Lung (tissue), 12 donors: Measurements from ENCODE around the gene ARAP1. TPM values are rescaled to one million over a fixed set of nuclear protein-coding genes. Genes with fewer than 3 reads are reported as not detected.

Experiments
- ATAC-seq: fragments of 200-7000 bp; cut with Tn5 transposase; one replicate; pipeline ENCODE4 v1.9.1; 2020; ENCODE audit warnings: moderate number of reproducible peaks; ENCODE audit not compliant: insufficient read depth, low FRiP score
- DNase-seq, 3 donors: peaks; one replicate each; pipeline ENCODE4 v3.0.0-alpha.2; 2013 to 2017
- H3K27ac ChIP-seq, 2 donors: one replicate each; pipeline ENCODE4 v1.5.1; 2013; ENCODE audit warnings: mild to moderate bottlenecking in 2 of 2, moderate library complexity in 2 of 2, control low read depth in 1 of 2, inconsistent platforms in 1 of 2, low read depth in 1 of 2, low read length in 1 of 2
- H3K27me3 ChIP-seq, 3 donors: one replicate each; pipeline ENCODE4 v1.5.1; 2013; ENCODE audit warnings: low read length in 2 of 3; ENCODE audit not compliant: control insufficient read depth in 3 of 3, insufficient read depth in 3 of 3
- H3K36me3 ChIP-seq, 4 donors: one replicate each; pipeline ENCODE4 v1.5.1; 2013; ENCODE audit warnings: low read length in 4 of 4, mild to moderate bottlenecking in 1 of 4, moderate library complexity in 1 of 4; ENCODE audit not compliant: control insufficient read depth in 4 of 4, insufficient read depth in 4 of 4
- H3K4me1 ChIP-seq, 5 donors: one replicate each; pipeline ENCODE4 v1.5.1; 2013; ENCODE audit warnings: low read length in 5 of 5, mild to moderate bottlenecking in 2 of 5, moderate library complexity in 1 of 5; ENCODE audit not compliant: control insufficient read depth in 5 of 5, insufficient read depth in 5 of 5
- H3K4me3 ChIP-seq: one replicate; pipeline ENCODE4 v1.5.1; 2013; ENCODE audit warnings: mild to moderate bottlenecking, control low read depth, moderate library complexity
- H3K9ac ChIP-seq, 2 donors: one replicate each; pipeline ENCODE4 v1.5.1; 2013; ENCODE audit warnings: low read length in 2 of 2, control low read depth in 1 of 2; ENCODE audit not compliant: insufficient read depth in 1 of 2
- H3K9me3 ChIP-seq, 4 donors: one replicate each; pipeline ENCODE4 v1.5.1; 2013; ENCODE audit warnings: low read length in 3 of 4, mild to moderate bottlenecking in 1 of 4, moderate library complexity in 1 of 4; ENCODE audit not compliant: control insufficient read depth in 4 of 4, insufficient read depth in 3 of 4
- CTCF ChIP-seq: IDR thresholded peaks from 2 replicates; pipeline ENCODE4 v1.5.1; 2012; ENCODE audit warnings: mild to moderate bottlenecking; ENCODE audit errors: control extremely low read depth, extremely low read depth
- WGBS, 2 donors: extraction: QIAGEN DNeasy Blood & Tissue Kit; methylation state at CpG; one replicate each; pipeline ENCODE4 v1.1.7; 2013; 5-methylcytosine and 5-hydroxymethylcytosine counted together
- polyA plus RNA-seq, 2 donors: library from polyadenylated mRNA; stranded (reverse); fragments of 200-250 nt; gene quantifications; one replicate each; pipeline ENCODE4 v1.2.1, GENCODE V29; 2013
- total RNA-seq, 2 donors: library from RNA; depleted of rRNA in 1 of 2; stranded (reverse); fragments of >200 nt in 1 of 2; gene quantifications; one replicate each; pipeline ENCODE4 v1.2.1, GENCODE V29; 2014 to 2021
- donor health status: control.
- donor health status: control.
- donor health status: Bipolar disorder and iron deficiency.
- donor health status: healthy.
- donor health status: DM: yes; HTN: yes; CAD: no.

ARAP1 gene
- total and polyA plus RNA-seq, 4 donors = 134 to 218 (median 173) TPM

DNA sequence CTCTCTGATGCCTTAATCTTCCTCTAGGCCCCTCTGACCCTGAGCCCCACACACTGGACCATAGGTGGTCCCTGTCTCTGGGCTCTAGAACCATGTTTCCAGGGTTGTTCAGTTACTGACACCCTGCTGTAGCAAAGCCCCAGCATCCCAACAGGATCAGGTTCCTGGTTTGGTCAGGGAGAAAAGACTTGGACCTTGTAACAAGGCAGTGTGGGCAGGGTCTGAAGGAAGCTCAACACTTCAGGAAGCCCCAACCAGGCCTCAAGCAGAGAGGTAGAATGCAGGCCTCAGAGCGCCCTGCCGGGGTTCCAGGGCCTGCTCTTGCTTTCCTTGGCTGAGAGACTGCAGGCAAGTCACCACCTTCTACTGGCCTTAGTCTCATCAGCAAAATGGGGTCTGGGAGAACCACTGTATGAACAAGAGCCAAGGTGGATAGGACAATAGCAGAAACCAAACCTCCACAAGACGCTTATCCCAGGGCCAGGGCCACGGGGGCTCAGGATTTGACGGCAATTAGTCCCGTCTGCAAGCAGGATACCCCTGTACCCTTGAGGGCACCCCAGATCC lies 4.8 kb downstream of the ARAP1 start:
- DNase-seq = no peak
- no peaks in the 10 kb centered on the region for H3K9me3 ChIP-seq
- no peak overlapping the region for H3K4me3 ChIP-seq
- TF ChIP-seq CTCF = no peak
- no peak for ATAC-seq
- WGBS, 2 donors = 94 to 98% methylated on average over 6 of the region's 6 CpGs
- no peak overlapping the region for H3K9ac ChIP-seq
- H3K27me3 ChIP-seq = no peaks in the 10 kb centered on the region
- no peak overlapping the region for H3K27ac ChIP-seq
- H3K4me1 ChIP-seq = peaks cover 0 to 19% (median 17%) of the 10 kb centered on the region in 5 donors
- H3K36me3 ChIP-seq = no peaks in the 10 kb centered on the region

GRCh38 chr11:72746821-72747220 lies 5.4 kb downstream of the ARAP1 start:
- ATAC-seq (no peak), DNase-seq (no peak)
- no peak overlapping the region for H3K27ac ChIP-seq
- no peaks in the 10 kb centered on the region for H3K27me3 ChIP-seq
- TF ChIP-seq CTCF = no peak
- WGBS, 2 donors = 79 to 88% methylated on average over 3 of the region's 3 CpGs
- H3K9ac ChIP-seq = no peak overlapping the region
- no peaks in the 10 kb centered on the region for H3K9me3 ChIP-seq
- H3K36me3 ChIP-seq = no peaks in the 10 kb centered on the region
- H3K4me1 ChIP-seq = peaks cover 0 to 19% (median 15%) of the 10 kb centered on the region in 5 donors
- H3K4me3 ChIP-seq = no peak overlapping the region

GRCh38 chr11:72745925-72746550 lies 6.2 kb downstream of the ARAP1 start:
- Histone ChIP-seq H3K27me3 (no peaks in the 10 kb centered on the region), H3K4me1 (peaks cover 0 to 23% (median 11%) of the 10 kb centered on the region in 5 donors), H3K9me3 (no peaks in the 10 kb centered on the region), H3K4me3 (no peak overlapping the region), H3K36me3 (no peaks in the 10 kb centered on the region), H3K27ac (no peak overlapping the region), H3K9ac (no peak overlapping the region)
- DNase-seq = no peak
- ATAC-seq = no peak
- TF ChIP-seq CTCF = no peak
- WGBS, 2 donors = 82 to 92% methylated on average over 11 of the region's 11 CpGs
